Stimulated activated naive B cell treated with anti-CD40 and anti-IgM and Interleukin-4, amounts not matched to agents 10 μg/mL and 1 μg/mL and 100 μg/mL, for 72 hours (primary cell): ENCODE data around the gene INTS1.
"Not testable (repeated sequence)": the region's sequence is repeated elsewhere in the genome, so short reads cannot be mapped to it uniquely, and the experiment has no call there.

ENCODE experiments used
- ATAC-seq, 2 donors: fragments of 150-1000 bp; cut with Tn5 transposase; replicated peaks; 2 replicates each; pipeline ENCODE4 v1.10.0; 2021; ENCODE audit warnings: moderate library complexity in 1 of 2
- DNase-seq: peaks from one replicate; pipeline ENCODE4 v3.0.0; 2021
- H3K27ac Mint-ChIP-seq: one replicate; pipeline ENCODE4 v1.8.0; 2022; ENCODE audit warnings: mild to moderate bottlenecking, mixed read lengths
- H3K27me3 Mint-ChIP-seq, 2 donors: one replicate each; pipeline ENCODE4 v1.8.0; 2022; ENCODE audit warnings: mixed read lengths in 2 of 2
- H3K36me3 Mint-ChIP-seq, 2 donors: one replicate each; pipeline ENCODE4 v1.8.0; 2022; ENCODE audit warnings: mixed read lengths in 2 of 2, mild to moderate bottlenecking in 1 of 2
- H3K4me1 Mint-ChIP-seq, 2 donors: one replicate each; pipeline ENCODE4 v1.8.0; 2022; ENCODE audit warnings: mixed read lengths in 2 of 2, mild to moderate bottlenecking in 1 of 2
- H3K4me3 Mint-ChIP-seq, 2 donors: one replicate each; pipeline ENCODE4 v1.8.0; 2022; ENCODE audit warnings: mild to moderate bottlenecking in 2 of 2, mixed read lengths in 2 of 2, moderate library complexity in 1 of 2
- H3K9me3 Mint-ChIP-seq, 2 donors: one replicate each; pipeline ENCODE4 v1.8.0; 2022; ENCODE audit warnings: mixed read lengths in 2 of 2, mild to moderate bottlenecking in 1 of 2

INTS1 gene

GRCh38 chr7:1446026-1446425, 58.2 kb downstream of the INTS1 start:
- not testable (repeated sequence) for H3K4me1 Mint-ChIP-seq, H3K4me3 Mint-ChIP-seq, DNase-seq, ATAC-seq, H3K27me3 Mint-ChIP-seq, H3K27ac Mint-ChIP-seq, H3K9me3 Mint-ChIP-seq, H3K36me3 Mint-ChIP-seq

DNA sequence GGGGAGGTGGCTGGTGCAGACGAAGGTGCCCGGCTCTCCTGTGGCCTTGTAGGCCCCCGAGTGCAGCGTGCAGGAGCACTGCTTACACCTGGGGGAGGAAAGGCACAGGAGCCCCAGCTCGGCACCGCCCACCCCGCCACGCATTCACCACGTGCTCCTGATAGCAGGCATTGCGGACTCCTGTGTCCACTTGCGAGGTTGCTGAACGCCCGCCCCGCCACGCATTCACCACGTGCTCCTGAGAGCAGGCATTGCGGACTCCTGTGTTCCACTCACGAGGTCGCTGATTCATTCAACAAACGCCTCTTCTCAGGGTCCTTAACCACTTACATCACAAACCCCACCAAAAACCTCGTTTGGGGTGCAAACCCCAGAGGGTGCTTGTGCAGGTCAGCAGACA, 58.8 kb downstream of the INTS1 start:
- Mint-ChIP-seq H3K27me3 (no peaks in the 10 kb centered on the region), H3K9me3 (no peaks in the 10 kb centered on the region), H3K4me3 (no peak overlapping the region), H3K36me3 (no peaks in the 10 kb centered on the region), H3K27ac (no peak overlapping the region), H3K4me1 (no peaks in the 10 kb centered on the region)
- DNase-seq (no peak), ATAC-seq (no peak)

- no peak for DNase-seq
- ATAC-seq, result no peak
- Mint-ChIP-seq H3K27me3 (no peaks in the 10 kb centered on the region), H3K9me3 (no peaks in the 10 kb centered on the region), H3K36me3 (no peaks in the 10 kb centered on the region), H3K4me1 (no peaks in the 10 kb centered on the region), H3K4me3 (no peak overlapping the region), H3K27ac (no peak overlapping the region)
These were observed 59.3 kb downstream of the INTS1 start for GRCh38 chr7:1444925-1445322.

- DNase-seq (no peak), ATAC-seq (no peak)
- Mint-ChIP-seq H3K27ac (no peak overlapping the region), H3K27me3 (no peaks in the 10 kb centered on the region), H3K36me3 (no peaks in the 10 kb centered on the region), H3K9me3 (no peaks in the 10 kb centered on the region), H3K4me3 (no peak overlapping the region), H3K4me1 (no peaks in the 10 kb centered on the region)
These were observed 59.8 kb downstream of the INTS1 start for GRCh38 chr7:1444214-1444924.

GRCh38 chr7:1443587-1444200, 60.5 kb downstream of the INTS1 start:
- not testable (repeated sequence) for H3K4me1 Mint-ChIP-seq, DNase-seq, H3K27me3 Mint-ChIP-seq, H3K4me3 Mint-ChIP-seq, ATAC-seq, H3K27ac Mint-ChIP-seq, H3K36me3 Mint-ChIP-seq, H3K9me3 Mint-ChIP-seq

DNA sequence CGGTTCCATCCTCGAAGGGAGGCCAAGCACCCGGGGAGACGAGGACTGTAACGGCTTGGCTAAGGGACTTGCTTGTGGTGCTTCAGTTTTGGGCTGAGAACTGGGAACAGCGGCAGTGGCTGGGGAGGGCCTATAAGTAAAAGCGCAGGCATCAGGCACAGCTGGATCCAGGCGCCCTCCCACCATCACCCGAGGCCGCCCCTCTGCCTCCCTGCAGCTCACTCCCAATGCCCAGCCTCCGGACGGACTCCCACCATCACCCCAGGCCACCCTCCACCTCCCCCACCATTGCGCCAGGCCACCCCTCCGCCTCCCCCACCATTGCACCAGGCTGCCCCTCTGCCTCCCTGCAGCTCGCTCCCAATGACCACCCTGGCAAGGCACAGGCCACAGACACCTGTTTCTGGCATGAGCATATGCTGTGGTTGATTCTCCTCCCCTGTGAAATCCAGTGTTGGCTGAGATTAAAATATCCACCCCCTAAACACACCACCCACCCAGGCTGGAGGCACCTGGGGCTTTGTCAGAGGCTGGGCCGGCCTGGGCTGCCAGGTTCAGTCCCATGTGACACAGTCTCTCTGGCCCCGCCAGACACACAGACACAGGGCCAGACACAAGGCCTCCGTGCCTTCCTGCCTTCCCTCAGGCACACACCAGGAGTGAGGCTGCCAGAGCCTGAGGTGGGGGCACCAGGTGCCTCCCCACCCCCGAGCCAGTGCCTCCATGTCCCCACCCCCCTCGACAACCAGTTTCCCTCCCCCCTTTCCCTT, 61.6 kb downstream of the INTS1 start:
- Mint-ChIP-seq H3K4me1 (no peaks in the 10 kb centered on the region), H3K9me3 (no peaks in the 10 kb centered on the region)

DNA sequence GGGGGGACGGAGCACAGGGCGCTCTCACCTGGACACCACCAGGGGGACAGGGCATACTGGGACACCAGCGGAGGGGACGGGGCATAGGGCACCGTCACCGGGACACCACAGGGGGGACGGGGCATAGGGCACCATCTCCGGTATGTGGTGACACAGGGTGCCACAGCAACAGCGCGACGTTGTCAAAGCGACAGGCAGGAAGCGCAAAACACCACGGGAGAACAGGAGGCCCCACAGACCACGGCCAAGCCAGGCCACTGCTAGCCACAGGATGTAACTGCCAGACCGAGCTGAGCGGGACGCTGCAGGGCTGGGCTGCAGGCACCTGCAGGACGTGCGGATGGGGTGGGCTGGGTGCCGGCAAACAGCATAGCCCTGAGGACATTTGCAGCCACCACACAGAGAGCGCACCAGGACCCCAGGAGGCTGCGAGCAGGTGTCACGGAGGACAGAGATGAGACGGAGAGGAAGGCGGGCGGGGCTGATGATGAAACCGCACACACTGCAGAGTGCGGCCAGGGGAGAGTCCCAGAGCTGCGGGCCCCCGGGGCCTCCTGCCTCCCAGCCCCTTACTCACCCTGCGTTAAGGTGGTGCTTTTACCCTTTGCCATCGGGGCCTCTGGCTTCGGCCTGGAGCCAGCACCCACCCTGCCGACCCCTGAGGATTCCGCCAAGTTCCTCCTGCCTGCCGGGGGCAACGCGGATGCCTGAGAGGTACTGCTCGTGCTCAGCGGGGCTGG, 62.4 kb downstream of the INTS1 start:
- Mint-ChIP-seq H3K27ac (no peak overlapping the region), H3K9me3 (no peaks in the 10 kb centered on the region), H3K27me3 (no peaks in the 10 kb centered on the region), H3K4me1 (no peaks in the 10 kb centered on the region), H3K36me3 (no peaks in the 10 kb centered on the region), H3K4me3 (no peak overlapping the region)
- DNase-seq (no peak), ATAC-seq (no peak)

More for the DNA sequence above, 61.6 kb downstream of the INTS1 start:
- Mint-ChIP-seq H3K4me3 (no peak overlapping the region), H3K27me3 (no peaks in the 10 kb centered on the region), H3K27ac (no peak overlapping the region), H3K36me3 (no peaks in the 10 kb centered on the region)
- DNase-seq, result no peak
- ATAC-seq, result no peak

GRCh38 chr7:1440620-1441019, 63.6 kb downstream of the INTS1 start:
- H3K4me3 Mint-ChIP-seq, result no peak overlapping the region
- H3K27me3 Mint-ChIP-seq, result no peaks in the 10 kb centered on the region
- no peaks in the 10 kb centered on the region for H3K4me1 Mint-ChIP-seq
- H3K27ac Mint-ChIP-seq, result peak overlapping the region; percentile 37
- H3K36me3 Mint-ChIP-seq, result no peaks in the 10 kb centered on the region
- no peak for DNase-seq
- no peak for ATAC-seq
- H3K9me3 Mint-ChIP-seq, result no peaks in the 10 kb centered on the region

DNA sequence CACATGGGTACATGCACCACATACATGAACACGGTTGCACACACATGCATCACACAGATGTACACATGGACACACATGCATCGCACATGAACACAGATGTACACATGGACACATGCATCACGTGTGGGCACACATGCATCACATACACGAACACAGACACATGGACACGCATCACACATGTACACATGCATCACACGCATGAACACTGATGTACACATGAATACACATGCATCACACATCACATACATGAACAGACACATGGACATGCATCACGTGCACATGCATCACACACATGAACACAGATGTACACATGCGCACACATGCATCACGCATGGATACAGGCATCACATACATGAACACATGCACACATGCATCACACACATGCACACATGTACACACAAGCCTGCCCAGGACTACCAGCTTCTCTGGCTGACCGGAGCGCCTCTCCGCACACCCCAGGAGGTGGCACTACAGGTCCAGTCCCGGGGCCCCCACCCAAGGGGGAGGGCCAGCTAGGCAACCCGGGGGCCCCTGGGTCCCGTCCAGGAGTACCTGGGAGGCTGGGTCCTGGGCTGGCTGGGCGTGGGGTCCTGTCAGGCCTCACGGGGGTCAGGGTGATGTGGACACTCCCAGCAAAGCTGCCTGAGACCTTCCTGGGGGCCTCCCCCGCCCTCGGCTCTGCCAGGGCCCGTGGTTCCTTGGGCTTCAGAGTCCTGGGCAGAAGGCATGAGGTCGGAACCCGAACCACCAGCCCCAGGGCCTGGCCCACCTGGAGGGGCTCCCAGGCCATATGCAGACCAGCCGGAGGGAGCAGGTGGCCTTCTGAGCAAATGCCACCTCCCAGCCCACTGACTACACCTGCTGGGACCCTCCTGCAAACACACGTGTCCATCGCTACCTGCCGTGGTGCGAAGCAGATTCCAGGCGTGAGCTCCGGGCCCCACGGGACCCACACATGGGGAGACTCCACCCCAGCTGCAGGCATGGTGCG, 64.5 kb downstream of the INTS1 start:
- no peaks in the 10 kb centered on the region for H3K4me1 Mint-ChIP-seq
- H3K36me3 Mint-ChIP-seq, result no peaks in the 10 kb centered on the region
- DNase-seq (no peak), ATAC-seq (no peak)
- no peaks in the 10 kb centered on the region for H3K9me3 Mint-ChIP-seq
- H3K4me3 Mint-ChIP-seq, result no peak overlapping the region
- H3K27me3 Mint-ChIP-seq, result no peaks in the 10 kb centered on the region
- peak overlapping the region; percentile 71 for H3K27ac Mint-ChIP-seq

DNA sequence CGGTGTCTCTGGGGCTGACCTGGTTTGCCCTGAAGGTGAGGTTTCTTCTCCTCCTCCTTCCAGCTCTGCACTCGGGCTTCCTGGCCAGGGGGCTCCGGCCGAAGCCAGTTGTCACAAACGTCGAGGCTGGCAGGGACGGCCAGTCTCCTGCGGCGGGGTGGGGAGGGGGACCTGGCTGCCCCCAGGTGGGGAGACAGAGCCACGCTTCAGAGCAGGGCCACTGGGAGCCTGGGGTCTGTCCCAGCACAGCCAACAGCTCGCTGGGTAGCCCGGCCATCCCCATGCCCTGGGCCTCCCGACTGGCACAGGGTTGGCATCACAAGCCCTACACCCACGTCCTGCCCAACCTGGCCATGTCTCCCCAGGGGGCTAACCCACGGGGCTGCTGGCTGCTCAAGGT, 65.4 kb downstream of the INTS1 start:
- ATAC-seq, result no peak
- Mint-ChIP-seq H3K27me3 (no peaks in the 10 kb centered on the region), H3K4me1 (no peaks in the 10 kb centered on the region), H3K36me3 (no peaks in the 10 kb centered on the region), H3K4me3 (no peak overlapping the region), H3K27ac (no peak overlapping the region), H3K9me3 (no peaks in the 10 kb centered on the region)
- no peak for DNase-seq

GRCh38 chr7:1438208-1438607, 66.0 kb downstream of the INTS1 start:
- H3K9me3 Mint-ChIP-seq, result no peaks in the 10 kb centered on the region
- H3K4me3 Mint-ChIP-seq, result no peak overlapping the region
- H3K27ac Mint-ChIP-seq, result no peak overlapping the region
- no peaks in the 10 kb centered on the region for H3K4me1 Mint-ChIP-seq
- peaks cover 0 to under 1% of the 10 kb centered on the region in 2 donors for H3K27me3 Mint-ChIP-seq
- ATAC-seq, result no peak
- no peaks in the 10 kb centered on the region for H3K36me3 Mint-ChIP-seq
- DNase-seq, result no peak

- DNase-seq (no peak), ATAC-seq (no peak)
- no peaks in the 10 kb centered on the region for H3K36me3 Mint-ChIP-seq
- no peak overlapping the region for H3K27ac Mint-ChIP-seq
- peaks cover 8 to 10% of the 10 kb centered on the region in 2 donors for H3K27me3 Mint-ChIP-seq
- H3K9me3 Mint-ChIP-seq, result no peaks in the 10 kb centered on the region
- H3K4me1 Mint-ChIP-seq, result peaks cover 2 to 7% of the 10 kb centered on the region in 2 donors
- no peak overlapping the region for H3K4me3 Mint-ChIP-seq
These were observed 66.9 kb downstream of the INTS1 start for GRCh38 chr7:1437155-1437880.

DNA sequence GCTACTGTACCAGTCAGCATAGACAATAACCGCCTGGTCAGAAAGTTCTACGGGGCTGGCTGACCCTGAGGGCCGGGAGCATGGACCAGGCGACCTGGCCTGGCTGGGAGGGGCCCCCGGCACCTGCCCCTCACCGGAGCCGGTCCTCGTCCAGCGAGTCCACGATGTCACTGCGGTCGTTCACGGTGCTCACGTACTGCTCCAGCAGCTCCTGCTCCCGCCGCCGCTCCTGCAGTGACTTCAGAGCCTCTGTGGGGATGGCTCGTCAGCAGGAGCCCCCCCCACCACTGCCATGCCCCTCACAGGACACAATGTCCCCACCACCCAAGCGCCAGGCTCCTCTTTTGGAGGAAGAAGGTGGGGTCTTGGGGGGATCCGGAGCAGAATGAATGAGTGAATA, 67.6 kb downstream of the INTS1 start:
- ATAC-seq (no peak), DNase-seq (no peak)
- Mint-ChIP-seq H3K27me3 (peaks cover 12 to 13% of the 10 kb centered on the region in 2 donors), H3K27ac (no peak overlapping the region), H3K4me3 (no peak overlapping the region), H3K36me3 (no peaks in the 10 kb centered on the region), H3K4me1 (peaks cover 2 to 9% of the 10 kb centered on the region in 2 donors), H3K9me3 (no peaks in the 10 kb centered on the region)
